ENCODE data around the gene RHEBL1.

Gene RHEBL1

DNA sequence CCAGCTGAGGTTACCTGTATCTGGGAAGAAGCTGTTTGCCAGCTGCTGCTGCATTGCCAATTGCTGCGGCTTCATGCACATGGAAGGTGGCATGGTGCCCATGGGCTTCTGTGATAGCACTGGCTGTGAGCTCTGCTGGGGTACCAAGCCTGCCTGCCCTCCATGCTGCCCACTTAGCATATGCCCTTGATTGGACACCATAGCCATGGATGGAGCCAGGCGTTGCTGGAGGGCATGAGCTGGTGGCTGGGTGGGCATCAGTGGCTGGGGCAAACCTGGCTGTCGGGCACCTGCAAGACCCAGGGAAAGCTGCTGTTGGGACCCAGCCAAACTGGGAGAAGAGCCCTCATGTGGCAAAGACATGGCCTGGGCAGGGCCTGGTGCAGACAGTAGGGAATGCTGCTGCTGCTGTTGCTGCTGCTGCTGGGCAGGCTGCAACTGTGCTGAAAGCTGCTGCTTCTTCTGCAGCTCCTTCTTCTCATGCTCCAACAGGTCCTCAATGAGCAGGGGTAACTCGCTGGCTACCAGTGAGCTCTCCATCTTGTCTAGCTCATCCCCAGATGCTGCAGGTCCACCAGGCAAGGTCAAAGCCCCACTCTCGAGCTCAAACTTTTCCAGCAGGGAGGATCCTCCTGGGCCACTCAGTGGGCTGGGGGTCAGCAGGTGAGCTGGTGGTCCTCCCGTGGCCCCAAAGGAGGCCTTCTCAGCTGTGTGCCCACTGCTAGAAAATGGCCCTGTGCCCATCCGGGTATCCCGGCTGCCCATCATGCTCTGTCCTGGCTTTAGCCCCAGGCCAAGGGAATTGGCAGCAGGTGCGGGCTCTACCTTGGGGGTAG lies 32.5 kb downstream of the RHEBL1 start:
- no peak for DNase-seq (ENCODE audit: extremely low read depth, low read depth)
- no peak overlapping the region for H3K4me3 ChIP-seq (replicated peaks; ENCODE audit: low read depth, low read length)
- TF ChIP-seq, protein P1, sequence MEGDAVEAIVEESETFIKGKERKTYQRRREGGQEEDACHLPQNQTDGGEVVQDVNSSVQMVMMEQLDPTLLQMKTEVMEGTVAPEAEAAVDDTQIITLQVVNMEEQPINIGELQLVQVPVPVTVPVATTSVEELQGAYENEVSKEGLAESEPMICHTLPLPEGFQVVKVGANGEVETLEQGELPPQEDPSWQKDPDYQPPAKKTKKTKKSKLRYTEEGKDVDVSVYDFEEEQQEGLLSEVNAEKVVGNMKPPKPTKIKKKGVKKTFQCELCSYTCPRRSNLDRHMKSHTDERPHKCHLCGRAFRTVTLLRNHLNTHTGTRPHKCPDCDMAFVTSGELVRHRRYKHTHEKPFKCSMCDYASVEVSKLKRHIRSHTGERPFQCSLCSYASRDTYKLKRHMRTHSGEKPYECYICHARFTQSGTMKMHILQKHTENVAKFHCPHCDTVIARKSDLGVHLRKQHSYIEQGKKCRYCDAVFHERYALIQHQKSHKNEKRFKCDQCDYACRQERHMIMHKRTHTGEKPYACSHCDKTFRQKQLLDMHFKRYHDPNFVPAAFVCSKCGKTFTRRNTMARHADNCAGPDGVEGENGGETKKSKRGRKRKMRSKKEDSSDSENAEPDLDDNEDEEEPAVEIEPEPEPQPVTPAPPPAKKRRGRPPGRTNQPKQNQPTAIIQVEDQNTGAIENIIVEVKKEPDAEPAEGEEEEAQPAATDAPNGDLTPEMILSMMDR (IDR thresholded peaks at IDR 0.05; ENCODE audit: low read depth, low read length, missing control alignments), result no peak

DNA sequence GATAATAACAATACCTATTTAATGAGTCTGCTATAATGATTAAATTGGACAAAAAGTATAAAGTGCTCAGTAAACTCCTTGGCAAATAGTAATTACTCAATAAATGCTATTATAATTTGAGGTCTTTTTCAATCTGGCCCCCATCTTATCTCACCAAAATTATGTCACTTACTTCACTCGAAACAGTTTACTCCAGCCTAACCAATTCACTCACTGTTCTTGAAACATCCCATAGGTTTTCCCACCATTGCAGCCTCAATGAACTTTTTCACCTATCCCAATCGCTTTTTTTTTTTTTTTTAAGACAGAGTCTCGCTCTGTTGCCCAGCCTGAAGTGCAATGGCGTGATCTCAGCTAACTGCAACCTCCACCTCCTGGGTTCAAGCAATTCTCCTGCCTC lies 33.8 kb downstream of the RHEBL1 start:
- no peak for DNase-seq (ENCODE audit: extremely low read depth, low read depth)
- TF ChIP-seq, protein P1 (IDR thresholded peaks at IDR 0.05; ENCODE audit: low read depth, low read length, missing control alignments), result no peak

DNA sequence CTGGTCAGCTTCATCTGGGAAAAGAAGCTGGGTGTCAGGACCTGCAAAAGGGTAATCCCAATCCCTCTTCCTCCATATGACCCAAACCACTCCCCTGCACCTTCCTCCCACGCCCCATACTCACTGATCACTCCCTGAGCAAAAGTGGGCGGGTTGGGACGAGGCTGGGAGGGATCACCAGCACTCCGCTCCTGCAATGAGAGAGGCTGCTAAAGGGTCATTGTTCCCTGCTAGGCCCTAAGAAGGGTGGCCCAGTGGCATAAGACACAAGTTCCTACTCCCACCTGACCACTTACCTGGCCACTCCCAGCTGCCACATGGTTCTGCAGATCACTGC lies 35.5 kb downstream of the RHEBL1 start:
- DNase-seq (ENCODE audit: extremely low read depth, low read depth), result no peak
- TF ChIP-seq, protein P1 (IDR thresholded peaks at IDR 0.05; ENCODE audit: low read depth, low read length, missing control alignments), result no peak
- H3K4me3 ChIP-seq (replicated peaks; ENCODE audit: low read depth, low read length), result no peak overlapping the region

More for the DNA sequence above, 33.8 kb downstream of the RHEBL1 start:
- H3K4me3 ChIP-seq (replicated peaks; ENCODE audit: low read depth, low read length), result no peak overlapping the region

DNA sequence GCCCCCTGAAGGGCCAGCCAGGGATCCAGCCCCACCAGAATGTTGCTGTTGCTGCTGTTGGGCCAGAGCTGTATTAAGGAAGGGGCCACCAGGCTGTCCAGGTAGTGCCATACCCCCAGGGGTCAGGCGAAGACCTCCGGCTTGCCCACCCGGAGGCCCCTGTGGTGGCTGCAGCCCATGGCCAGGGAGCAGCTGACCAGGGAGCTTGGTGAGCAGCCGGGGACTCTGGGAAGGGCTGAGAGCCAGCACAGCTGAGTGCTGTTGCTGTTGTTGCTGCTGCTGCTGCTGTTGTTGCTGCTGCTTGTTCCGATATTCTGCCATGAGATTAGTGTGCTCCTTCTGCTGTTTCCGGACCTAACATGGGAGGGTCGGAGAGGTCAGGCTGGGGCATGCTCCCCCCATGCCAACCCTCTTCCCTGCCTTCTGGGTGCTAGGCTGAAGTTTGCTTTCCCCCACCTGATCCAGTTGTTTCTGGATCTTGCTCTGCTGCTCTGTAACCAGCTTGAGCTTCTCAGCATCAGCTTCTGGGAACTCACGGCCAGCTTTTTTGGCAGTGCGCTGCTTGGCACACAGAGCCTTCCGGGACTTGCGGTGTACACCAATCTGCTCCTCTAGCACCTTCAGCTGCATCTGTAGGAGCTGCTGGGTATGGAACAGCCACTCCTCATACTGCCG lies 36.0 kb downstream of the RHEBL1 start:
- DNase-seq (ENCODE audit: extremely low read depth, low read depth), result no peak
- no peak overlapping the region for H3K4me3 ChIP-seq (replicated peaks; ENCODE audit: low read depth, low read length)
- TF ChIP-seq, protein P1 (IDR thresholded peaks at IDR 0.05; ENCODE audit: low read depth, low read length, missing control alignments), result no peak

DNA sequence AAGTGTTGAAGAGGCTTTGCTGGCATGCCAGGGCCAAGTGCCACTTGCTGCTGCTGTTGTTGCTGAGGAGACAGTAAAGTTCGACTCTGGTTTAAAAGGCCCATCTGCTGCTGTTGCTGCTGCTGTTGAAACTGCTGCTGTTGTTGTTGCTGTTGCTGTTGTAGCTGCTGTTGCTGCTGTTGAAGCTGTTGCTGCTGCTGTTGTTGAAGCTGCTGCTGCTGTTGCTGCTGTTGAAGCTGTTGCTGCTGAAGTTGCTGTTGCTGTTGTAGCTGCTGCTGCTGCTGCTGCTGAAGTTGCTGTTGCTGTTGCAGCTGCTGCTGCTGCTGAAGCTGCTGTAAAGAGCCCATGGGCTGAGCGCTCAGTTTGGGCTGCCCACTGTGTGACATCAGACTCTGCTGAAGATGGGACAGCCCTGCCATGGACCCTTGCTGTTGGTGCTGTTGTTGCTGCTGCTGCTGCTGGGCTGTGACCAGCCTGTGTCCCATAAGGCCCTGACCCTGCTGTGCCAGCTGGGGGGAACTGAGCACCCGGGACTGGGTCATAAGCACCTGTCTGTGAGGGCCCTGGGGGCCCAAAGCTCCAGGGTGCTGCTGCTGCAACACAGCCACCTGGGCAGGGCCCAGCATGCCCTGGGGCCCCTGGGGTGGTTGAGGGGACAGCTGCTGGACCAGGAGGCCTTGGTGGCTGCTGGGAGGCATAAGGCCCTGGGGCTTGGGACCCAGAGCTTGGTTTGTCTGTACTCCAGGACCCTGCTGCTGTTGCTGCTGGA lies 36.9 kb downstream of the RHEBL1 start:
- TF ChIP-seq, protein P1 (IDR thresholded peaks at IDR 0.05; ENCODE audit: low read depth, low read length, missing control alignments), result no peak

DNA sequence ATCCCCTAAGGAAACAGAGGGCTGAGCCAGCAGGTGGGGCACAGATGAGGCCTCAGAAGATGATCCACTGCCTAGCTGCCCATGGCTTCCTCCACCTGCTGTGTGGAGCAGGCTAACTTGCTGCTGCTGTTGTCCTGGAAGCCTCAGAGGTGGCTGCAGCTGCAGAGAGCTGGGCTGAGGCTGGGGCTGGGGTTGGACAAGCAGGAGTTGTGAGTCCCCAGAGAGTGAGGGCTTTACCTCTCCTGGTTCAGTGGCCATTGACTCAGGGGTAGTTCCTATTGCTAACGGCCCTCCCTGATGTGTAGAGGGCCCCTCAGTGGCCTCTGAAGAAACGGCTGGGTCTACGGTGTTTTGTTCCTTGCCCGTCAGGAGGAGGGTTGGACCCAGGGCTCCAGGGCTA lies 37.5 kb downstream of the RHEBL1 start:
- no peak overlapping the region for H3K4me3 ChIP-seq (replicated peaks; ENCODE audit: low read depth, low read length)
- no peak for DNase-seq (ENCODE audit: extremely low read depth, low read depth)
- TF ChIP-seq, protein P1 (IDR thresholded peaks at IDR 0.05; ENCODE audit: low read depth, low read length, missing control alignments), result no peak

More for the DNA sequence above, 36.9 kb downstream of the RHEBL1 start:
- DNase-seq (ENCODE audit: extremely low read depth, low read depth), result no peak
- H3K4me3 ChIP-seq (replicated peaks; ENCODE audit: low read depth, low read length), result no peak overlapping the region
